ENCODE results near the gene NRG3.

DNA sequence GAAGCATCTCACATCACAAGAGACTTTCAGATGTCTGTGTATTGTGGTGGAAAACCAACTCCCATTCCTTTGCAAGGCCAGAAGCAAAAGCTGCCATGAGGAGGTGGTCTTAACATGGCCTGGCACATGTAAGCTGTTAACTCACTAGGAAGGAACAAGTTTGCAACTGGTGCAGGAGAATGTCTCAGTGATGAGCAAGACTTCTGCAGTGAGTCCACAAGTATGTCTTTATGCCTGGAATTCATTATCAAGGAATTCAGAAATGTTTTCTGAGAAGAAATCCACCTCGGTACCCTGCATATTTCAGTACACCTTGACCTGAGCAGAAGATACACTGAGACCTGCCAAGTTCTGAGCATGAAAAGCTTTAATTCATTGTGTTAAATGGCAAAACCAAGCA is 1033.1 kb downstream of the NRG3 start:
- TF ChIP-seq, protein P1, sequence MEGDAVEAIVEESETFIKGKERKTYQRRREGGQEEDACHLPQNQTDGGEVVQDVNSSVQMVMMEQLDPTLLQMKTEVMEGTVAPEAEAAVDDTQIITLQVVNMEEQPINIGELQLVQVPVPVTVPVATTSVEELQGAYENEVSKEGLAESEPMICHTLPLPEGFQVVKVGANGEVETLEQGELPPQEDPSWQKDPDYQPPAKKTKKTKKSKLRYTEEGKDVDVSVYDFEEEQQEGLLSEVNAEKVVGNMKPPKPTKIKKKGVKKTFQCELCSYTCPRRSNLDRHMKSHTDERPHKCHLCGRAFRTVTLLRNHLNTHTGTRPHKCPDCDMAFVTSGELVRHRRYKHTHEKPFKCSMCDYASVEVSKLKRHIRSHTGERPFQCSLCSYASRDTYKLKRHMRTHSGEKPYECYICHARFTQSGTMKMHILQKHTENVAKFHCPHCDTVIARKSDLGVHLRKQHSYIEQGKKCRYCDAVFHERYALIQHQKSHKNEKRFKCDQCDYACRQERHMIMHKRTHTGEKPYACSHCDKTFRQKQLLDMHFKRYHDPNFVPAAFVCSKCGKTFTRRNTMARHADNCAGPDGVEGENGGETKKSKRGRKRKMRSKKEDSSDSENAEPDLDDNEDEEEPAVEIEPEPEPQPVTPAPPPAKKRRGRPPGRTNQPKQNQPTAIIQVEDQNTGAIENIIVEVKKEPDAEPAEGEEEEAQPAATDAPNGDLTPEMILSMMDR (IDR thresholded peaks at IDR 0.05; ENCODE audit: control extremely low read depth in 1 of 3, insufficient read depth in 1 of 3, low read depth in 1 of 3, low read length in 3 of 3), result no peak
- TF ChIP-seq ATF3 (IDR thresholded peaks at IDR 0.05; ENCODE audit: insufficient read depth, low read depth, low read length) (no peak), RFX5 (IDR thresholded peaks at IDR 0.05; ENCODE audit: borderline replicate concordance, low read depth, low read length) (no peak), EP300 (IDR thresholded peaks at IDR 0.05; ENCODE audit: borderline replicate concordance in 1 of 2, low read depth in 2 of 2, low read length in 2 of 2) (no peak), POLR2AphosphoS5 (IDR thresholded peaks at IDR 0.05; ENCODE audit: low read depth, low read length) (no peak), POLR2A (IDR thresholded peaks at IDR 0.05; ENCODE audit: control extremely low read depth in 1 of 2, low read depth in 2 of 2, low read length in 2 of 2) (no peak), POU5F1 (IDR thresholded peaks at IDR 0.05; ENCODE audit: low read depth, low read length) (no peak), EZH2 (IDR thresholded peaks at IDR 0.05; ENCODE audit: low read depth, low read length, severe bottlenecking) (no peak)
